HG03432 (cell line): ENCODE data around the gene LARP1.
"Not testable (repeated sequence)": the region's sequence is repeated elsewhere in the genome, so short reads cannot be mapped to it uniquely, and the experiment has no call there.

Experiments used
- ATAC-seq: cut with Tn5 transposase; IDR thresholded peaks from one replicate; pipeline ENCODE4 v1.9.1; 2021; ENCODE audit warnings: mild to moderate bottlenecking, moderate library complexity; ENCODE audit not compliant: unreplicated experiment

Gene LARP1

DNA sequence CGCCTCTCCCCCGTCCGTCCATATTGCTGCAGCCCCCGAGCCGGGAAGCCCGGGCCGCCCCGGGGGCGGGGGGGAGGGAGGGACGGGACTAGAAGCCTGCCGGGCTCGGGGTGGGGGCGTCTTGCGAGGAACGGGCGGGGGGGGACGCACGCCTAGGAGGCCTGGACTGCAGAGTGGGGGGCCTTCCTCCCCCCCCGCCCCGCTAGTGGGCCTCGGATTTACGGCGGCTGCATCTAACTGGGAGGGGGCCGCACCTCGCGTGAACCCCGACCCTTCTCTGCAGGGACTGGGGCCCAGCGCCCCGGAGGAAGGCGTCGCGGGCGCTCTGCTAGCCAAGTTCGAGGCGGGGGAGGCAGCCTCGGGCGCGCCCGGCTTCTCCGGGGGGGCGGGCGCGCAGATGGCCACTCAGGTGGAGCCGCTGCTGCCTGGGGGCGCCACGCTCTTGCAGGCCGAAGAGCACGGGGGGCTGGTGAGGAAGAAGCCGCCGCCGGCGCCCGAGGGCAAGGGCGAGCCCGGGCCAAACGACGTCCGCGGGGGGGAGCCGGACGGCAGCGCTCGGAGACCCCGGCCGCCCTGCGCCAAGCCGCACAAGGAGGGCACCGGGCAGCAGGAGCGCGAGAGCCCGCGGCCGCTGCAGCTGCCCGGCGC is at the start of gene LARP1:
Gene LARP1, plus strand, starts transcription at position 17 of the 648 bp plus-strand sequence. Its CDS starts 381 bp downstream, at position 398.
- ATAC-seq = peak; percentile 14

GRCh38 chr5:154706416-154706815 is 48.8 kb upstream of the LARP1 start:
- no peak for ATAC-seq

DNA sequence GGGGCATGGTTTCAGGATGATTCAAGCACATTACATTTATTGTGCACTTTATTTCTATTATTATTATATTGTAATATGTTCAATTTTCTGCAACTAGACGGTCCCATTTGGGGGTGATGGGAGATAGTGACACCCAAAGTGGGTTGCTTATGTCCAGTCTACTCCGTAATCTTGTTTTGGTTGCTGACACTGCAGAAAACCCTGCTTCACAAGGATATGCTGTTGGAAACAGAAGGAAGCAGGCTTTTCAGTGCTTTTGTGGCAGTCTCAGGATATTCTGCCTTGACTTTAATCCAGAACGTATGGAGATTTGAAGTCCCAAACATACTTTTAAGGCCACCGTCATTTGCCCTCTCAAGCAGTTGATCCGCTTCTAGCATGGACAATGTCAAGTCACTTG is 47.5 kb upstream of the LARP1 start:
- no peak for ATAC-seq

GRCh38 chr5:154708207-154708606 is 47.0 kb upstream of the LARP1 start:
- ATAC-seq = no peak

DNA sequence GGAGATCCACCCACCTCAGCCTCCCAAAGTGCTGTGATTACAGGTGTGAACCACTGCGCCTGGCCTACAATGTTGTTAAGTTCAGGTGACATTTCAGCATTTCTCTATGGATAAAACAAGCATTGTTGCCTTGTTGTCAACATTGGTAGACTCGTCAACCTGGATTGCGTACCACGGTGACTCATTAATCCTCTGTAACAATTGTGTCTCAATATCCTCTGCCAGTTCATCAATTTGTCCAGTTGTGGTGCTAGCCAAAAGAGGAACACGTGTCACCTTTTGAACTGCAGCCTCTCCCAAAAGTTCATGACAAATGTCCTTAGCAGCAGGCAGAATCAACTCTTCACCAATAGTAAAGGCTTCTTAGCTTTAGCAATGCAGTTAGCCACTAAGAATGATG is 46.3 kb upstream of the LARP1 start:
- no peak for ATAC-seq

GRCh38 chr5:154709368-154710305 is 45.5 kb upstream of the LARP1 start:
- no peak for ATAC-seq

DNA sequence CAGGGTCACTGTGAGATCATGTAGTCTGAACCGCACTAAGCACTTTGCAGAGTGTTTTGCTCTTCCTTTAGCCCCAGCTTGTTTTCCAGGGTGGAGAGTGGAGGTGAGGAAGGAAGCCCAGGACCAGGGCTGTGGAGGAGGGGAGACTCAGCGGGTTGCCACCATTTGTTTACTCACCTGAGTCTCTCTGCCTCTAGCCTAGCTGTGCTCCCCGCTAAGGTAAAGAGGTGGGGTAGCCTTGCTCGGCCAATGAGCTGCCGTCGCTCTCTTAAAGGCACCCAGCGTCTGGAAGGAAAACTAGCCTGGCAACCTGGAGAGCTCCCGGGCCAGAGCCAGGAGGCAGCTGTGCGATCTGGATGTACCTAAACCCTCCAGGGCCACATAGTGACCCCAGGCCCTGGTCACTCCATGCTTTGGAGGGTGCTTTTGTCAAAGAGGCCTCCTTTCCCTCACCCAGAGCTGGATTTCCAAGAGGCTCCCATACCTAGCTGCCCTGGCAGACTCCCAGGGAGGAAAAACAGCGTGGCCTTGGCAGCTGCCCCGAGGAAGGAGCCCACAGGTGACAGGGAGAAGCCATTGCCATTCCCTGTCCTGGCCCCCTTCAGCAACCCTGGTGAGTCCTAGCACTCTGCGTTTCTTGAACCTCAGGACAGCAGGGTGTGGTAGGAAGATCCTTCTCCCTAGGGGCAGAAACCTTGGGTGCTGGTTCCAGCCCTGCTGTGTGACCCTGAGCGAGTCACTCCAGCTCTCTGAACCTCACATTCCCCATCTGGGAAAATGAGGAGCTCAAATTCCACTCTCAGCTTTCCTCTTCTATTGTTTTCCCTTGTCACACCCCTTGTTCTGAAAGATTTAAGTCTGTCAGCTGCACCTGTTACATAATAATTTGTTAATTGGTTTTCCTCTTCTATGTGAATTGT is 42.4 kb upstream of the LARP1 start:
- no peak for ATAC-seq

- ATAC-seq = no peak
These were observed 41.5 kb upstream of the LARP1 start for GRCh38 chr5:154713615-154714125.

- ATAC-seq = peak; percentile 84
These were observed 40.8 kb upstream of the LARP1 start for GRCh38 chr5:154714266-154714986.

DNA sequence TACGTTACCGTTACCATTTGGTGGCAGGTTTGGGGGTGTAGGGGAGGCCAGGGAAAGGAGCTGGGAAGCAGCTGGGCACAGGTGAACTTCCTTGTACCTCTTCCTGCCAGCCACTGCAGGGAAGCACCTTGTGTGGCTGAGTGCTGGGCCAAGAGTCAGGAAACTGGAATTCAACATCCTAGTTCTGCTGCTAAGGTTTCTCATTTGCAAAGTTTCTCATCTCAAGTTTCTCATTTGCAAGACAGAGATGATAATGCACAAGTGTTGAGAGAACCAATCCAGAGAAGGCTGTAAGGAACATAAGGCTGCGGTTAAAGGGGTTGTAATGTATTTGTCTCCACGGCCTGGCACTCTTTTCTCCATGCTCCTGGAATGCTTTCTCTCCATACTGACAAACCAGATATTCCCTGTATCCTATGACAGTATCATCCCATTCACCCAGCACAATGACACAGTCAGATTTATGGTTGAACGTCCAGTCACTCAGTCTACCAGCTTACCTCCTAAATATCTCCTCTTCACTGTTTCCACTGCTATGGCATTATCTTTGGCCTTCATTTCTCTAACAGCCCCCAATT is 33.6 kb upstream of the LARP1 start:
- ATAC-seq = no peak

DNA sequence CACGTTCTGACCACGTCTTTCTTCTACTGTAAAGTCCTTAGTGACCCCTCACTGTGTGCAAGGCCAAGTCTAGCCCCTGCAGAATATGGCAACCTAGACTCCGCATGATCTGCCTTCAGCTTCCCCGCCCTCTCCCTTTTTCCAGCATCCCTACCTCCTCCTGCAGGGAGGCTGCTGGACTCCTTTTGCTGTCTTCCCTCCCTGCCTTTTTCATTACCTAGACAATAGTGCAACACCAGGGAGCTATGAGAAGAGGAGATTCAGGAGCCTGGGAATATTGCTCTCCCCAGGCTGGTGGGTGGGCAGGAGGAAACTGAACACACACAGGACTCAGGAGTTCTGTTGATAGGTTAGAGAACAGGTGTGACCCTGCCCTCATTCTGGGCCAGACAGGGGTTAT is 33.1 kb upstream of the LARP1 start:
- no peak for ATAC-seq

- ATAC-seq = no peak
These were observed 32.2 kb upstream of the LARP1 start for GRCh38 chr5:154722936-154723335.

- ATAC-seq = no peak
These were observed 31.3 kb upstream of the LARP1 start for GRCh38 chr5:154723740-154724505.

GRCh38 chr5:154727361-154727760 is 27.8 kb upstream of the LARP1 start:
- ATAC-seq = no peak

- no peak for ATAC-seq
These were observed 26.1 kb upstream of the LARP1 start for GRCh38 chr5:154728939-154729588.

GRCh38 chr5:154729613-154730012 is 25.6 kb upstream of the LARP1 start:
- no peak for ATAC-seq

GRCh38 chr5:154730761-154731160 is 24.4 kb upstream of the LARP1 start:
- ATAC-seq = not testable (repeated sequence)

DNA sequence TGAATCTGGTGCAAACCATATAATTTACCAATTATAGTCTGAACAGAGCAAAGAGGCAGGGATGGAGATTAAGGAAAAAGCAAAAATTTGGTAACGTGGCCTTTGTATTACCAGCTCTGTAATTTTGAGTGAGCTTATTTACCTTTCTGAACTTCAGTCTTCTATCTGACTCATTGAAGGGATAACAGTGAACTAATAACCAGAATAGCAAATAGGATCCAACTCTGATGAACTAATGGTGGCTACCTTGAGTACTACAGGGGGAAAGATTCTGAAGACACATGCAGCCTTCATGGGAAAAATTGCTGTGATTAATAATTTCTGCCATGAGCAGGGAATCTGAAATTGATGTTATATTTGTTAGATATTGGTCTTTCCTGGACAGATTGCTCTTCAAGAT is 23.0 kb upstream of the LARP1 start:
- ATAC-seq = no peak
